ENCODE measurements around the gene EEPD1. TPM values are rescaled to one million over a fixed set of nuclear protein-coding genes. Genes with fewer than 3 reads are reported as not detected.

EEPD1 gene
- polyA plus RNA-seq, 1 of the 3 experiments (the other 2 are of a cell fraction): 5.0 TPM

DNA sequence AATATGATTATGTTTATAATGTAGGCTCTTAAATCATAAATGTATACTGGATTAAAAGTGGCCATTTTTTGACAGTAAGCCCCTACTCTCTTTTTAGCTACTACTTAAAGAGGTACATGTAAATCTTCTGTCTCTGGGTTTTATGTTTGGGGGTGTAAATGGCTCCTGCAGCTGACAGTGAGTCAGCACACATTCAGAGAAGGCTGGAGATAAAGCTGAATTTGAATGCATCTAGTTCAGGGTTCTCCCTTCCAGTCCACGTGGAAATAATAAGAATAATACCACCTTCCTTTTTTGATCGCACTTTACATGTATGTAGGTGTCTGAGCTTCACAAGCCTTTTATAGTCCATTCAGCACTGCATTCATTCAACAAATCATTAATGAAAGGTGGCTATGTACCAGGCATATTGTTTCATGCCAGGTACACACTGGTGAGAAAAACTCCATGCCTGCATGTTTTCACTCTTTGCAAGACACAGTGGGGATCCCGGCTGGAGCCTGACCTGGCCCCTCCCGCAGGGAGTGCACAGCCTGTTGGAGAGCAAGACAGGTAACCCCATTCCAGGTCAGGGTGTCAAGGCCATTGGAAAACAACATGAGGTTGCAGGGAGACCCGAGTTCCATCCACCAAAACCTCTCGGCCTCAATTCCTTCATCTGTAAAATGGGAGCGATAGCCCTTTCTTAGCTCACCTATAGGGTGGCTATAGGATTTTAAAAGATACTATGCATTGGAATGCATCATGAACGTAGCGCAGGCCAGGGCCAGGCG is 129.1 kb downstream of the EEPD1 start:
- POLR2A ChIA-PET: no interaction called here
- peaks cover 11% of the 10 kb centered on the region for H3F3A ChIP-seq (replicated peaks; ENCODE audit: insufficient read depth)
- H3K9me2 ChIP-seq: no peaks in the 10 kb centered on the region
- no peaks in the 10 kb centered on the region for H3K27me3 ChIP-seq (ENCODE audit: insufficient read depth)
- H3K4me1 ChIP-seq (ENCODE audit: control insufficient read depth in 1 of 2, insufficient read depth in 2 of 2, low read depth in 1 of 2, low read length in 1 of 2): peaks cover 29 to 59% of the 10 kb centered on the region in 2 experiments
- TF ChIP-seq USF1 (IDR thresholded peaks at IDR 0.05; ENCODE audit: borderline replicate concordance, low read depth): no peak
- TF ChIP-seq, protein P1, sequence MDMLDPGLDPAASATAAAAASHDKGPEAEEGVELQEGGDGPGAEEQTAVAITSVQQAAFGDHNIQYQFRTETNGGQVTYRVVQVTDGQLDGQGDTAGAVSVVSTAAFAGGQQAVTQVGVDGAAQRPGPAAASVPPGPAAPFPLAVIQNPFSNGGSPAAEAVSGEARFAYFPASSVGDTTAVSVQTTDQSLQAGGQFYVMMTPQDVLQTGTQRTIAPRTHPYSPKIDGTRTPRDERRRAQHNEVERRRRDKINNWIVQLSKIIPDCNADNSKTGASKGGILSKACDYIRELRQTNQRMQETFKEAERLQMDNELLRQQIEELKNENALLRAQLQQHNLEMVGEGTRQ (IDR thresholded peaks at IDR 0.05; ENCODE audit: borderline replicate concordance, low read depth, low read length): no peak
- no peak for TF ChIP-seq TAF1 (IDR thresholded peaks at IDR 0.05; ENCODE audit: borderline replicate concordance, low read depth, low read length)
- TF ChIP-seq FOSL2 (IDR thresholded peaks at IDR 0.05; ENCODE audit: borderline replicate concordance, low read depth): 0 out of 2 replicates have a peak, but pooled peaks have one; percentile 20
- TF ChIP-seq PBX3 (IDR thresholded peaks at IDR 0.05): no peak
- TF ChIP-seq TCF12 (IDR thresholded peaks at IDR 0.05): peak; percentile 12
- no peaks in the 10 kb centered on the region for H3K9me3 ChIP-seq
- H3K27ac ChIP-seq (ENCODE audit: low read depth in 2 of 2, low read length in 1 of 2): peak overlapping the region in 1 of 2 experiments; percentile 63; a peak in 2 of 4 replicates
- H3K36me3 ChIP-seq (replicated peaks in 1 of 2; ENCODE audit: control insufficient read depth in 1 of 2, insufficient read depth in 2 of 2, low read length in 1 of 2): no peaks in the 10 kb centered on the region
- H4K20me1 ChIP-seq (ENCODE audit: insufficient read depth): no peaks in the 10 kb centered on the region
- no peak overlapping the region; the same call in 1 of the 2 replicates for H2AFZ ChIP-seq (ENCODE audit: low read depth)
- CTCF ChIA-PET: interaction anchor here (1.0 to 5.3 kb wide), 12 partner anchors 8 to 306 kb away, joined by 3 to 40 read pairs (median 4); no protein-coding TSS in a partner anchor
- H3K4me2 ChIP-seq: peak overlapping the region; percentile 72; the same call in 1 of the 2 replicates
- H3K79me2 ChIP-seq (ENCODE audit: insufficient read depth): no peaks in the 10 kb centered on the region
- no peak for DNase-seq
- no peak overlapping the region; a peak in 1 of 4 replicates for H3K4me3 ChIP-seq (ENCODE audit: low read depth in 2 of 2, low read length in 1 of 2)
- 90% methylated on average over 10 of the region's 10 CpGs for WGBS (ENCODE audit: low lambda C conversion rate)
- H3K9ac ChIP-seq: peak overlapping the region; percentile 53; the same call in 1 of the 2 replicates

- CTCF ChIA-PET: interaction anchor here (1.3 to 25.4 kb wide), 7 partner anchors 8 to 366 kb away, joined by 3 to 369 read pairs (median 6); no protein-coding TSS in a partner anchor
- TF ChIP-seq FOXM1 (IDR thresholded peaks at IDR 0.05; ENCODE audit: low read depth): no peak
Observed at GRCh38 chr7:36283181-36283580, 130.1 kb downstream of the EEPD1 start.

More at GRCh38 chr7:36283181-36283580, 130.1 kb downstream of the EEPD1 start:
- no peaks in the 10 kb centered on the region for H3K9me2 ChIP-seq
- H3K27ac ChIP-seq (ENCODE audit: low read depth in 2 of 2, low read length in 1 of 2): no peak overlapping the region
- WGBS (ENCODE audit: low lambda C conversion rate): 96% methylated on average over 9 of the region's 9 CpGs
- no peak overlapping the region for H3K4me3 ChIP-seq (ENCODE audit: low read depth in 2 of 2, low read length in 1 of 2)
- DNase-seq: no peak
- no peak overlapping the region for H2AFZ ChIP-seq (ENCODE audit: low read depth)
- H3F3A ChIP-seq (replicated peaks; ENCODE audit: insufficient read depth): peaks cover 11% of the 10 kb centered on the region
- no peaks in the 10 kb centered on the region for H3K27me3 ChIP-seq (ENCODE audit: insufficient read depth)
- H3K9me3 ChIP-seq: no peaks in the 10 kb centered on the region
- no peaks in the 10 kb centered on the region for H4K20me1 ChIP-seq (ENCODE audit: insufficient read depth)
- H3K9ac ChIP-seq: no peak overlapping the region
- POLR2A ChIA-PET: no interaction called here
- peaks cover 27 to 59% of the 10 kb centered on the region in 2 experiments for H3K4me1 ChIP-seq (ENCODE audit: control insufficient read depth in 1 of 2, insufficient read depth in 2 of 2, low read depth in 1 of 2, low read length in 1 of 2)
- H3K79me2 ChIP-seq (ENCODE audit: insufficient read depth): no peaks in the 10 kb centered on the region
- no peak overlapping the region for H3K4me2 ChIP-seq
- H3K36me3 ChIP-seq (replicated peaks in 1 of 2; ENCODE audit: control insufficient read depth in 1 of 2, insufficient read depth in 2 of 2, low read length in 1 of 2): no peaks in the 10 kb centered on the region

All from SK-N-SH (cell line).